ENCODE results near the gene MCHR2. TPM values are rescaled to one million over a fixed set of nuclear protein-coding genes. Genes with fewer than 3 reads are reported as not detected.
A peak's percentile ranks its signal among the peaks of the same experiment; 100 is the strongest.

Gene MCHR2
- polyA plus RNA-seq, 1 of the 3 experiments (the other 2 are of a cell fraction): not detected

GRCh38 chr6:99905209-99906106 lies 88.6 kb downstream of the MCHR2 start:
- CTCF ChIA-PET: interaction anchor here (0.5 to 2.5 kb wide), 17 partner anchors 11 to 559 kb away, joined by 3 to 26 read pairs (median 3); partner anchors contain the start of gene SIM1
- H3K4me3 ChIP-seq (ENCODE audit: low read depth in 2 of 2, low read length in 1 of 2): no peak overlapping the region
- POLR2A ChIA-PET: no interaction called here
- no peaks in the 10 kb centered on the region for H3F3A ChIP-seq (replicated peaks; ENCODE audit: insufficient read depth)
- no peaks in the 10 kb centered on the region for H3K4me1 ChIP-seq (ENCODE audit: control insufficient read depth in 1 of 2, insufficient read depth in 2 of 2, low read depth in 1 of 2, low read length in 1 of 2)
- H4K20me1 ChIP-seq (ENCODE audit: insufficient read depth): no peaks in the 10 kb centered on the region
- no peaks in the 10 kb centered on the region for H3K36me3 ChIP-seq (replicated peaks in 1 of 2; ENCODE audit: control insufficient read depth in 1 of 2, insufficient read depth in 2 of 2, low read length in 1 of 2)
- no peaks in the 10 kb centered on the region for H3K9me3 ChIP-seq
- H2AFZ ChIP-seq (ENCODE audit: low read depth): no peak overlapping the region
- H3K27ac ChIP-seq (ENCODE audit: low read depth in 2 of 2, low read length in 1 of 2): no peak overlapping the region
- H3K27me3 ChIP-seq (ENCODE audit: insufficient read depth): peaks cover 26% of the 10 kb centered on the region
- WGBS (ENCODE audit: low lambda C conversion rate): 3% methylated on average over 4 of the region's 4 CpGs
- peak; percentile 24 for DNase-seq
- TF ChIP-seq FOXM1 (IDR thresholded peaks at IDR 0.05; ENCODE audit: low read depth) (no peak), MEF2A (IDR thresholded peaks at IDR 0.05; ENCODE audit: borderline replicate concordance, low read depth) (no peak), SMC3 (IDR thresholded peaks at IDR 0.05; ENCODE audit: low read depth, low read length) (peak; percentile 37), USF2 (IDR thresholded peaks at IDR 0.05; ENCODE audit: borderline replicate concordance, low read depth, low read length) (no peak), TCF12 (IDR thresholded peaks at IDR 0.05) (no peak), GATA2 (CRISPR knock-in tag; IDR thresholded peaks at IDR 0.05) (no peak), RXRA (IDR thresholded peaks at IDR 0.05; ENCODE audit: borderline replicate concordance, low read depth) (no peak), TEAD4 (IDR thresholded peaks at IDR 0.05; ENCODE audit: borderline replicate concordance, insufficient read depth) (no peak), NRF1 (IDR thresholded peaks at IDR 0.05; ENCODE audit: low read depth, low read length) (no peak), YY1 (IDR thresholded peaks at IDR 0.05; ENCODE audit: low read depth) (no peak), CTCF (IDR thresholded peaks at IDR 0.05) (peak; percentile 69), RAD21 (IDR thresholded peaks at IDR 0.05; ENCODE audit: low read length) (peak; percentile 53), TAF1 (IDR thresholded peaks at IDR 0.05; ENCODE audit: borderline replicate concordance, low read depth, low read length) (no peak)
- no peaks in the 10 kb centered on the region for H3K9me2 ChIP-seq
- H3K9ac ChIP-seq: no peak overlapping the region
- no peak overlapping the region for H3K4me2 ChIP-seq
- no peaks in the 10 kb centered on the region for H3K79me2 ChIP-seq (ENCODE audit: insufficient read depth)
